Esophagus mucosa (tissue), 1 donor: ENCODE measurements around the gene TNFRSF1B. TPM values are rescaled to one million over a fixed set of nuclear protein-coding genes. Genes with fewer than 3 reads are reported as not detected.
A peak's percentile ranks its signal among the peaks of the same experiment; 100 is the strongest.
"Not testable (repeated sequence)": the region's sequence is repeated elsewhere in the genome, so short reads cannot be mapped to it uniquely, and the experiment has no call there.

Experiments
- ATAC-seq: fragments of 200-7000 bp; cut with Tn5 transposase; one replicate; pipeline ENCODE4 v1.9.1; 2020
- total RNA-seq: library from RNA; stranded (reverse); gene quantifications from one replicate; pipeline ENCODE4 v1.2.4, GENCODE V29; 2023
- donor health status: DM: yes; HTN: yes; CAD: no.

TNFRSF1B gene
- total RNA-seq, 1 donor from 2014 or later = 4.1 TPM

DNA sequence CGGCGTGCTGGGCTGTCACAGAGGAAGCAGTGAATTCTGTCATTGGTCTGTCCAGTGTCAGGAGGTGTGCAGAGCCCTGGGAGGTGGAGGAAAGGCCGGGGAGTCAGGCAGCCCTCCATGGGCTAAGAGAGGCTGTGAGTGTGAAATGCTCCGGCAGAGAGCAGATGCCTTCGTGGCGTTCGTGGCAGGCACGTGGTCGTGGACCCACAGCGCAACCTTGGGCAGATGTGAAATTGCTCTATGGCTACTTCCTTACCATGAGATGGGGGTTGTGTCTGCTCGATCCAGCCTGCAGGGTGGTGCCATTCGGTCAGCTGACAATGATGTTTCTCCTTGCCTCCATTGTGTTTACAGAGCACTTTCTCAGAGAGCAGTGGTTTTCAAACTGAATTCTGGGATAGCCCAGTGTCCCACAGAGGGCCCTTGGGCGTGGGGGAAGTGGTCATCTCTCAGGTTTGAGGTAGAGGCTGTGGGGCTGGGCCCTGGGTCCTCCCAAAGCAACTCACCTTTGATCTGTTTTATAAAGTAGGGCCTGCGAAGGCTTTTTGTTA lies 27.9 kb downstream of the TNFRSF1B start:
- no peak for ATAC-seq

DNA sequence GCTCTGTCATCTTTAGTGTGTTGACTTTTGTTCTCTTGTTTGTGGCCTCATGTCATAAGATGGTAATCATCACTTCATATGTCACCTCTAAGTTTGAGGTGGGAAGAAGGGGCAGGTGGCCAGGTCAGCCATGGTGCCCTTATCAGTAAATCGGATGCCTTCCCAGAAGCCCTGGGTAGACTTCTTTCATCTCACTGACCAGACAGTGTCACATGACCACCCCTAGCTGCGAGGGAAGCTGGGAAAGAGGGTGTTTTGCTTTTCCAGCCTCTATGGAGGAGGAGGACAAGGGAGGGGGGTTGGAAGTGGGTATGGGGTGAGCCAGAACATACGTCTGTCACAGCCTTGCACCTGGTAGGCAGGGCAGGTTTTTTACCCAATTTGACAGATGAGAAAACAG lies 28.6 kb downstream of the TNFRSF1B start:
- no peak for ATAC-seq

DNA sequence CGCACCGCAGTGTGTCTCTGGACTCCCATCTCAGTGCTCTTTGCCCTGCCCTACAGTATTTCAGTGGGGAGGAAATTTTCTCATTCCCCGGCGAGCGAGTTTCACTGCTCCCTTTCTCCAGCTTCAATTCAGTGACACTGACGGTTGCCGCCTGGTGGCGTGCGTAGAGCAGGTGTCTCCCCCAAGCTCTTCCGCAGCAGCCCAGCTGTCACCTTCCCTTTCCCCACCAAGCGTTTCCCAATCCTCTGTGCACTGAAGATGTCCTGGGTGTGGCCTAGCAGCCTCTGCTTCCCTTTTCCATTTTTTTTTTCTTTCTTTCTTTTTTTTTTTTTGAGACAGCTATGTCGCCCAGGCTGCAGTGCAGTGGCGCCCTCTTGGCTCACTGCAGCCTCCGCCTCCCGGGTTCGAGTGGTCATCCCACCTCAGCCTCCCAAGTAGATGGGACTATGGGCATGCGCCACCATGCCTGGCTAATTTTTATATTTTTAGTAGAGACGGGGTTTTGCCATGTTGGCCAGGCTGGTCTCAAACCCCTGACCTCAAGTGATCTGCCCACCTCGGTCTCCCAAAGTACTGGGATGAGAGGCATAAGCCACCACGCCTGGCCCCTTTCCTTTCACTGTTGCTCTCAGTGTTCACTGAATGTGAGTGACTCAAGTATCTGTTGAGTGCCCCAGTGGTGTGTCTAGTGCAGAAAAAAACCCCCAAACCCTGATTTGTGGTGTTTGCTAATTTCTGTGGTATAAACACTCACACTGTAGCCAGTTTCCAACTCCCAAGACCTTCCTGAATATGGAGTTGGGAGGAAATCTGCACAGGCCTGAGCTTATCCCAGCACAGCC lies 30.1 kb downstream of the TNFRSF1B start:
- no peak for ATAC-seq

DNA sequence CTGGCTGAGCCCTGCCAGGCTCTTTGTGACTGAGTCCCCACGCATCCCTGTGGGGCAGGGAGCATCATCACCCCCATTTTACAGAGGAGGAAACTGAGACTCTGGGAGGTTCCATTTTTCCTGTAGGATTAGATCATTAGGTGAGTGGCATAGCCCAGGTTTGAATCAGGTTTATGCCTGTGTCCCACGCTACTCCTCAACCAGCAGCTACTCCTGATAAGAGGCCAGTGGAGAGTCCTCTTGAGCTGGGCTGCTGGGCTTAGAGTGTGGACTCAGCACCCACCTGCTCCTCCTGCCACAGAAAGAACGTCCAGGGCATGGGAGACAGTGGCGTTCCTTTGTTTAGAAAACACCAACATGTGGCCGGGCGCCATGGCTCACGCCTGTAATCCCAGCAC lies 30.7 kb downstream of the TNFRSF1B start:
- no peak for ATAC-seq

DNA sequence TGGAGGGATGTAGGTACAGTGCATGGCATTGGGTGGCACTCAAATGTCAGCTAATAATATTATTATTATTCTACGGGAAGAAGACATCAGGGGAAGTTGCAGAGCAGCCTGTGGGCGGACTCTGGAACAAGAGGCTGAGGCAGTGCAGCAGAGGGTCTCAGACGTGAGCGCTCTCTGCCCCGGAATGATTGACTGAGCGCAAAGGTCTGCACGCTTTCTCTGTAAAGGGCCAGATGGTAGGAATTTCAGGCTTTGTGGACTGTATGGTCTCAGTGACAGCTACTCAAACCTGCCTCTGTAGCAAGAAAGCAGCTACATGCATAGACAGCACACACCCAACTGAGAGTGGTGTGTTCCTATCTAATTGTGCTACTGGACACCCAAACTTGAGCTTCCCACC lies 33.4 kb downstream of the TNFRSF1B start:
- ATAC-seq = no peak

DNA sequence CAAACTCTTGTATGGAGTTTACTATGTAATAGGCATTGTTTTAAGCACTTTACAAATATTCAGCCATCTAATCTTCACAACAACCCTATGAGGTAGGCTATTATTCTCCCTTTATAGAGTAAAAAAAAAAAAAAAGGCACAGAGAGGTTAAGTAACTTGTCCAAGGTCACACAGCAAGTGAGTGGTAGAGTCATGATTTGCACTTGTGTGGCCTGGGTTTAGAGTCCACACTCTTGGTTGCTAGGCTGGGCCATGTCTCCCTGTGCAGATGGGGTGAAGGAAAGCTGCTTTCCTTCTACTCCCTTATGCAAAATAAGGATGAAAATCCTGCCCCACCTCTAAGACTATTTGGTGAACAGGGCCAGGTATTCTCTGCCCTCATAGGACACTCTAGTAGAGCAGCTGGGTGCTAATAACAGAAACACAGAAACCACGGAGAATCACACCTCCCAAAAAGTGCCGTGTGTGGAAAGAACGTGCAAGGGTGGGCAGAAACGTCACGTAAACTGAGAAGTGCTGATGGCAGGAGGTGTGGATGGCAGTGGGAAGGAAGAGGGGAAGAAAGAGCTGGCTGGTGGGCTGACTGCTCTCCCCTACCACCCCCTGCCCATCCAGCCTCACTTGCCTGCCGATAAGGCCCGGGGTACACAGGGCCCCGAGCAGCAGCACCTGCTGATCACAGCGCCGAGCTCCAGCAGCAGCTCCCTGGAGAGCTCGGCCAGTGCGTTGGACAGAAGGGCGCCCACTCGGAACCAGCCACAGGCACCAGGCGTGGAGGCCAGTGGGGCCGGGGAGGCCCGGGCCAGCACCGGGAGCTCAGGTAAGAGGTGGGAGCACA lies 34.8 kb downstream of the TNFRSF1B start:
- no peak for ATAC-seq

DNA sequence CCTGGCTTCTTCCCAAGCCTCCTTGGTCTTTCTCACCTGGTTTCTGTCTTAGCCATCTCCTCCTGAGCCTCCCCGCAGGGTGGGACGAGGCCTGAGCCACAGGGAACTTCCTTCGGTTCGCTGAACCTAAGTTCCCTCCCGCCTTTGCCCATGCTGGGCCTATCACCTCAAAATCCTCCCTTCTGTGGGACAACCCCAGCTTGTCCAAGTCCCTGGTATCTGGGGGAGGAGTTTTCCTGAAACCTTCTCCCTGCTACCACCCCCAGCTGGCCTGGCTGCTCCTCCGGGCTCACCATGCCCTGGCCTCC lies 35.4 kb downstream of the TNFRSF1B start:
- no peak for ATAC-seq

DNA sequence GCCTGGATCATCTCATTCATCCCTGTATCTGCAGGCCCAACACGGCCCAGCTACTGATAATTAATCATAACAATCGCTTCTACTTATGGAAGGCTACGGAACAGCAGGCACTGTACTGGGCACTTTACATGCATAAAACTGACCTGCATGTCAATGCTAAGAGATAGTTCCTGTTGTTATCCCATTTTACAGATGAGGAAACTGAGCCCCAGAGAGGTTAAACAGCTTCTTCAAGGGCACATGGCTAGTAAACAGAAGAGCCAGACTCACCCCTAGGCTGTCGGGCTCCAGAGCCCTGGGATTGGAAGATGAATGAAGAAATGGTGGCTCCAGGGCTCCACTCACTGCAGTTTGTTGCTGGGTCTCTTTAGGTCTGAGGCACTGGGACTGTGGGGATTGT lies 35.8 kb downstream of the TNFRSF1B start:
- ATAC-seq = no peak

DNA sequence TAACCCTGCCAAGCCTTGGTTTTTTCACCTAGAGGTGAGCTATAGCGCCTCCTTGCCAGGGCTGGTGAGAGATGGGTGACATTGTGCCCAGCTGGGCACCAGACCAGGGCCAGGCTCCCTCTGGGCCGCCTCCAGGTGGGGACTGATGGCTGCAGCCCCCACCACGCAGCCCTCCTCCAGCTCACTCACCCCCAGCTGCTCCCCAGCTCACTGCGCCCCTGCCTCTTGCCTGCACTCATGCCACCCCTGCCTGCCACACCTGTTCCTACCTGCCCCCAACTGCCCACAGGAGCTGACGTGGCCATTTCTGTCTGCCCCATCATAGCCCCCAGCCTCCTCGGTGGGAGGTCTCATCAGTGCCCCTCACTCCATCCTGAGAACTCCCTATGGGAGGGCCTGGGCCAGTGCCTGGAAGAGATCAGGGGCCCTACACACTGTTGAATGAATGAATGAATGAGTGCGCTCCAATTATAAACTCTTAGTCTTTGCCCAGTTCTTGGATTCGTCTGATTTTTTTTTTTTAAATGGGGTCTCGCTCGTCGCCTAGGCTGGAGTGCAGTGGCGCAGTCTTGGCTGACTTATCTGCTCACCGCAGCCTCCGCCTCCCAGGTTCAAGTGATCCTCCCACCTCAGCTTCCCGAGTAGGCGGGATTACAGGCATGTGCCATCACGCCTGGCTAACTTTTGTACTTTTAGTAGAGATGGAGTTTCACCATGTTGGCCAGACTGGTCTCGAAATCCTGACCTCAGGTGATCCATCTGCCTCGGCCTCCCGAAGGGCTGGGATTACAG lies 36.6 kb downstream of the TNFRSF1B start:
- ATAC-seq = no peak

DNA sequence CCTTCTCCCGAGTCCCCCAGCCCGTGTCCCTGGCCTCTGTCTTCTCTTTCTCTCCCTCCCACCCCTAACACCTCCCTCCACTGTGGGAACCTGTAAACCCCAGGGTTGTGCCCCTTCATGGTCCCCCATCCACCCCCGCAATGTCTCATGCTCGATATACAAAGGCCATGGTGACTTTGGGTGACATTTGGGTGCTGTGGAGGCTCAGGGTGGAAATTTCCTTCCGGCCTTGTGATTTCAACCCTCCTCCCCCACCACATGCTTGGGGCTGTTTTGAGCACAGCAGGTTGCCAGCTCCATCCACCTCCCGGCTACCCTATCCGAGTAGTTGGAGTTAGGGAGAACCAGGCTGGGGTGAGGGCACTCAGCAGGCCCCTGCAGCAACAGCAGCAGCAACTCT lies 37.3 kb downstream of the TNFRSF1B start:
- no peak for ATAC-seq

DNA sequence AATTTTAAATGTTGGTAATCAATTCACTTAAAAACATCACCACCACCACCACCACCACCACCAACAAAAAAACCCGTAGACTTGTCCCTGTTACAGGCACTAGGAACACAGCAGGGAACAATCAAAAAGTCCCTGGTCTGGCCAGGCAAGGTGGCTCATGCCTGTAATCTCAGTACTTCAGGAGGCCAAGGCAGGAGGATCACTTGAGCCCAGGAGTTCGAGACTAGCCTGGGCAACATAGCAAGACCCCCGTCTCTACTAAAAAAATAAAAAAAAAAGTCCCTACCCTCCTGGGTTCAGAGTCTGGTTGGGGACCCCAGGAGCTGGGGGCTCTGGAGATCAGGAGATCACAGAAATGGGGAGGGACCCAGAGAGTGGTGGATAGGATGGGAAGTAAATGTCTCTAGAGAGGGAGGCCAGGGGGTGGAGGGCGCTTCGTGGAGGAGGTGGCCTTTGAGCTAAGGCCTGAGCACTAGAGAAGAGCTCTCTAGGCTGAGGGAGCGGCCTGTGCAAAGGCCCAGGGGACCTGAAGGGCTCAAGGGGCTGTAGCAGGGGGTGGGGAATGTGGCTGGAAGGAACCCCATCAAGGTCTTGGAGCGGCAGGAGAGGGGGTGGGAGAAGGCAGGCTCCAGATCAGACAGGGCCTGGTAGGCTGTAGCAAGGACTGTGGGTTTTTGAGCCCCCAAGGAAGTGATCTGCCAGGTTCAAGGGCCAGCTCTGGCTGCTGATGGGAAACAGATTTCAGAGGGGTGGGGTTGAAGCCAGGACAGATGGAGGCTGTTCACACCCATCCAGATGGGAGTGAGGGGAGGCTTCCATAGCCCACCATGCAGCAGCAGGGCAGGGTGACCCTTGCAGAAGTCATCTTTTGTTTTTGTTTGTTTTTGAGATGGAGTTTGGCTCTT lies 38.2 kb downstream of the TNFRSF1B start:
- ATAC-seq = no peak

DNA sequence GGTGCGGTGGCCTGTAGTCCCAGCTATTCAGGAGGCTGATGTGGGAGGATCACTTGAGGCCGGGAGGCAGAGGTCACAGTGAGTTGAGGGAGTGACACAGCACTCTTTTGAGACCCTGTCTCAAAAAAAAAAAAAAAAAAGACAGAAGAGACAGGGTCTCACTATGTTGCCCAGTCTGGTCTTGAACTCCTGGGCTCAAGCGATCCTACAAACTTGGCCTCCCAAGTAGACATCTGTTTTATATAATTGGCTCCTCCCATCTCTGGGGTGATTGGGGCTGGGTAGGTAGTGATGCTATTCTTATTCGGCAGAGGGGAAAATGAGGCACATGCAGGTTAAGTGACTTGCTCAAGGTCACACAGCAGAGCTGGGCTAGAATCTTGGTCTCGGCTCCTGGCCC lies 39.4 kb downstream of the TNFRSF1B start:
- no peak for ATAC-seq

DNA sequence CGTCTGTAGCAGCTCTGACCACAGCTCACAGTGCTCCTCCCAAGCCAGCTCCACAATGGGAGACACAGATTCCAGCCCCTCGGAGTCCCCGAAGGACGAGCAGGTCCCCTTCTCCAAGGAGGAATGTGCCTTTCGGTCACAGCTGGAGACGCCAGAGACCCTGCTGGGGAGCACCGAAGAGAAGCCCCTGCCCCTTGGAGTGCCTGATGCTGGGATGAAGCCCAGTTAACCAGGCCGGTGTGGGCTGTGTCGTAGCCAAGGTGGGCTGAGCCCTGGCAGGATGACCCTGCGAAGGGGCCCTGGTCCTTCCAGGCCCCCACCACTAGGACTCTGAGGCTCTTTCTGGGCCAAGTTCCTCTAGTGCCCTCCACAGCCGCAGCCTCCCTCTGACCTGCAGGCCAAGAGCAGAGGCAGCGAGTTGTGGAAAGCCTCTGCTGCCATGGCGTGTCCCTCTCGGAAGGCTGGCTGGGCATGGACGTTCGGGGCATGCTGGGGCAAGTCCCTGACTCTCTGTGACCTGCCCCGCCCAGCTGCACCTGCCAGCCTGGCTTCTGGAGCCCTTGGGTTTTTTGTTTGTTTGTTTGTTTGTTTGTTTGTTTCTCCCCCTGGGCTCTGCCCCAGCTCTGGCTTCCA lies 40.1 kb downstream of the TNFRSF1B start:
- peak; percentile 41 for ATAC-seq

DNA sequence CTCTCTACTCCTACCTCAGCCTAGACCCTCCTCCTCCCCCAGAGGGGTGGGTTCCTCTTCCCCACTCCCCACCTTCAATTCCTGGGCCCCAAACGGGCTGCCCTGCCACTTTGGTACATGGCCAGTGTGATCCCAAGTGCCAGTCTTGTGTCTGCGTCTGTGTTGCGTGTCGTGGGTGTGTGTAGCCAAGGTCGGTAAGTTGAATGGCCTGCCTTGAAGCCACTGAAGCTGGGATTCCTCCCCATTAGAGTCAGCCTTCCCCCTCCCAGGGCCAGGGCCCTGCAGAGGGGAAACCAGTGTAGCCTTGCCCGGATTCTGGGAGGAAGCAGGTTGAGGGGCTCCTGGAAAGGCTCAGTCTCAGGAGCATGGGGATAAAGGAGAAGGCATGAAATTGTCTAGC lies 41.5 kb downstream of the TNFRSF1B start:
- ATAC-seq = no peak

DNA sequence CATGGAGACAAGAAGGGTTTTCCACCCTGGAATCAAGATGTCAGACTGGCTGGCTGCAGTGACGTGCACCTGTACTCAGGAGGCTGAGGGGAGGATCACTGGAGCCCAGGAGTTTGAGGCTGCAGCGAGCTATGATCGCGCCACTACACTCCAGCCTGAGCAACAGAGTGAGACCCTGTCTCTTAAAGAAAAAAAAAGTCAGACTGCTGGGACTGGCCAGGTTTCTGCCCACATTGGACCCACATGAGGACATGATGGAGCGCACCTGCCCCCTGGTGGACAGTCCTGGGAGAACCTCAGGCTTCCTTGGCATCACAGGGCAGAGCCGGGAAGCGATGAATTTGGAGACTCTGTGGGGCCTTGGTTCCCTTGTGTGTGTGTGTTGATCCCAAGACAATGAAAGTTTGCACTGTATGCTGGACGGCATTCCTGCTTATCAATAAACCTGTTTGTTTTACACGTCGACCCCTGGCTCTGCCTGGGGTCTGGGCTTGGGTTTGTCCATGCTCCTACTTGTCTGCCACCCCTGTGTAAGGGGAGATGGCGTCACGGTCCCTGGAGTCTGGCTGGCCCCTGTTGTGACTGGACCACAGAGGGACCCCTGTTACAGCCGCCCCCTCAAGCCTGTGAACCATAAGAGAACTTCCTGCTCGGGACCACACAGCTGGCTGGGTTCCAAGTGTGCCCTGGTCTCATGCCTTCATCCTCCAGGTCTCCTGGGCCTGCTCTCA lies 42.1 kb downstream of the TNFRSF1B start:
- ATAC-seq = peak; percentile 88

DNA sequence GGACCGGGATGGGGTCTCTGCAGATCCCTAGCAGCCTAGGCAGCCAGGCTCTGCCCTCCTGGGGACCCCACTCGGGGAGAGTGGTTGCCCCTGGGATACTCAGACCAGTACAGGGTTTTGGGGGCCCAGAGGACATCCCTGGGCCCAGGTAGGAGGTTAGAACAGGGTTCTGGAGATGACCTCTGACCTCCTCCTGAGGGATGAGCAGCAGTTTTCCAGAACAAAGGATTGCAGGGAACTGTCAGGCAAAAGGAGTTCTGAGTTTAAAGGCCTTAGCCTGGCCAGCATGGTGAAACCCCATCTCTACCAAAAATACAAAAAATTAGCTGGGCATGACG lies 42.7 kb downstream of the TNFRSF1B start:
- peak; percentile 12 for ATAC-seq

DNA sequence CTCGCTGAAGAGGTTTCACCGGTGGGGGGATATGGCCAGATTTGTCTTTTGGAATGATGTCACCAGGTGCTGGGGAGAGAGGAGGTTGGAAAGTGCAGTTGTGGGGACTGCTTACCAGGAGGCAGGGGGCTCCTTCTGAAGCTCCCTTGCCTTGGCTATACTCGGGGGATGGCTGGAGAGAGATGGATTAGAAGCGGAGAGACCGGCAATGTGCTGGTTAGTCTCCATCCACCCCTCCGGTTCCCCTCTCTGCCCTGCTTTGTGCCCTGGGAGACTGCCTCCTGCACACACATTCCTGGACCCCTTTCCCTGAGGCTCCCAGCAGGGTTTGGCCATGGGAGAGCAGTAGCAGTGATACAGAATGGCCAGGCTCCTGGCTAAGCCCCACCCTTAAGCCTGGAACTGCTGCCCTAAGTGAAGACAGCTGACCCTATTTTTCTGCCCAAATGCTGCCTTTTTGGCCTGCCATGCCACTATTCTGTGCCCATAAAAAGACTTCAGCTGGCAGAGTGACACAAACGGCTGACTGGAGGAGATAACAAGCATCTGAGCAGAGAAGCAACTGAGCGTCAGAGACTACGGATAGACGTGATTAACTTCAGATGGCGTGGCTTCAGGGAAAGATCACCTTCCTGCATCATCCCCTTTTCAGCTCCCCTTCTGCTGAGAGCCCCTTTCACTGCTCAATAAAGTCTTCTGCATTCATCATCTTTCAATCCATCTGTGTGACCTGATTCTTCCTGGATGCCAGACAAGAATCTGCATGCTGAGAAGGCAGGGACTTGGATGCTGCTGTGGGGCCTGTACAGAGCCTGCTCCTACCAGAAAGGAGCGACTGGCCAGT lies 48.5 kb downstream of the TNFRSF1B start:
- ATAC-seq = no peak

DNA sequence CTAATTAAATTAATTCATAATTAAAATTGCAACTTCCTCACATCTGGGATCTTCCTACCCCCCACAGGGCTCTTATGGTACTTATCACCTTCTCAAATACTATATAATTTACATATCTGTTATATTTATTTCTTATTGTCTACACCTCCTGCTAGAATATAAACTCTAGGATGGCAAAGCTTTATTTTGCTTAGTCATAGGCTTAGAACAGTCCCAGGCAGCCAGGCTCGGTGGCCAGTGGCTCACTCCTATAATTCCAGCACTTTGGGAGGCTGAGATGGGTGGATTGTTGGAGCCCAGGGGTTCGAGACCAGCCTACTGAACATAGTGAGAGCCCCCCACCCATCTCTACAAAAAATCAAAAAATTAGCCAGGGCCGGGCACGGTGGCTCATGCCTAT lies 53.0 kb downstream of the TNFRSF1B start:
- no peak for ATAC-seq

DNA sequence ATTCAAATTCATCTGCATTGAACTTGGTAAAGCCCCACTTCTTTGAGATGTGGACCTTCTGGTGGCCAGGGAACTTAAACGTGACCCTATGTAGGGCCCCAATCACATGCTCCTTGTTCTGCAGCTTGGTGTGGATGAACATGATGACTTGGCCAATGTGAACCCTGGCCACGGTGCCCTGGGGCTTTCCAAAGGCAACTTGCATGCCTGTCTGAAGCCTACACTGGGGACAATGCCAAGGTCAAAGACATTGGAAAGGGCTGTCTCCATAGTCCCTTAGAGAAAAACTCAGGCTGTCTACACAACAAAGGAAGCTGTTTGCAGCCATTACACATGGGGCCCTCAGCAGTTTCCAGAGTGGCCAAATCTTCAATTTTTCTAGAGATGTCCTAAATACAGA lies 54.1 kb downstream of the TNFRSF1B start:
- no peak for ATAC-seq

DNA sequence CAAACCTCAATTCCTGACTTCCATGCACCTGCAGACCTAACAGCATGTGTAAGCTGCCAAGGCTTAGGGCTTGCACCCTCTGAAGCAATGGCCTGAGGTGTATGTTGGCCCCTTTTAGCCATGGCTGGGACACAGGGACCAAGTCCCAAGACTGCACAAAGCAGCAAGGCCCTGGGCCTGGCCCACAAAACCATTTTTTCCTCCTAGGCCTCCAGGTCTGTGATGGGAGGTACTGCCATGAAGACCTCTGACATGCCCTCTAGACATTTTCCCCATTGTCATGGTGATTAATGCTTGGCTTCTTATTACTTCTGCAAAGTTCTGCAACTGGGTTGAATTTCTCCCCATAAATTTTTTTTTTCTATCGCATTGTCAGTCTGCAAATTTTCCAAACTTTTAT lies 55.9 kb downstream of the TNFRSF1B start:
- ATAC-seq = not testable (repeated sequence)
